ENCODE results near the gene C11orf87. TPM values are rescaled to one million over a fixed set of nuclear protein-coding genes. Genes with fewer than 3 reads are reported as not detected.

Gene C11orf87
- total and polyA plus RNA-seq, 9 of the 15 experiments (the other 6 are each of a cell fraction or from before 2014, with no cell fraction given) = not detected

- intact Hi-C loops (cut with micrococcal nuclease) (no loop called here), in situ Hi-C loops (cut with MboI) (no loop called here)
- no peaks in the 10 kb centered on the region for H3K9me1 ChIP-seq (ENCODE audit: control insufficient read depth, insufficient read depth, low read length)
- ChIA-PET CTCF (ENCODE audit: low intra/inter-chr PET ratio) (no interaction called here), POLR2A (no interaction called here)
- TF ChIP-seq ZNF354B (CRISPR knock-in tag; IDR thresholded peaks at IDR 0.05) (no peak), SIX5 (IDR thresholded peaks at IDR 0.05; ENCODE audit: borderline replicate concordance in 1 of 2, insufficient read depth in 1 of 2, low read depth in 1 of 2, low read length in 2 of 2) (no peak), ZNF408 (CRISPR knock-in tag; IDR thresholded peaks at IDR 0.05; ENCODE audit: low read depth) (no peak), CREBBP (IDR thresholded peaks at IDR 0.05; ENCODE audit: low read depth, low read length) (no peak), RBM15 (IDR thresholded peaks at IDR 0.05; ENCODE audit: insufficient read depth, low read length) (no peak), KLF10 (CRISPR knock-in tag; IDR thresholded peaks at IDR 0.05) (no peak), MEF2A (IDR thresholded peaks at IDR 0.05; ENCODE audit: control insufficient read depth, low read depth, low read length) (no peak), JUNB (CRISPR knock-in tag; conservative IDR thresholded peaks at IDR 0.05) (no peak), ZNF384 (IDR thresholded peaks at IDR 0.05; ENCODE audit: low read depth, low read length) (no peak), SREBF2 (CRISPR knock-in tag; IDR thresholded peaks at IDR 0.05) (no peak), COPS2 (conservative IDR thresholded peaks at IDR 0.05) (no peak), SP1 (CRISPR knock-in tag; IDR thresholded peaks at IDR 0.05) (no peak), CHD1 (IDR thresholded peaks at IDR 0.05; ENCODE audit: low read length) (no peak), HDAC2 (IDR thresholded peaks at IDR 0.05) (no peak)
- TF ChIP-seq, protein P1, sequence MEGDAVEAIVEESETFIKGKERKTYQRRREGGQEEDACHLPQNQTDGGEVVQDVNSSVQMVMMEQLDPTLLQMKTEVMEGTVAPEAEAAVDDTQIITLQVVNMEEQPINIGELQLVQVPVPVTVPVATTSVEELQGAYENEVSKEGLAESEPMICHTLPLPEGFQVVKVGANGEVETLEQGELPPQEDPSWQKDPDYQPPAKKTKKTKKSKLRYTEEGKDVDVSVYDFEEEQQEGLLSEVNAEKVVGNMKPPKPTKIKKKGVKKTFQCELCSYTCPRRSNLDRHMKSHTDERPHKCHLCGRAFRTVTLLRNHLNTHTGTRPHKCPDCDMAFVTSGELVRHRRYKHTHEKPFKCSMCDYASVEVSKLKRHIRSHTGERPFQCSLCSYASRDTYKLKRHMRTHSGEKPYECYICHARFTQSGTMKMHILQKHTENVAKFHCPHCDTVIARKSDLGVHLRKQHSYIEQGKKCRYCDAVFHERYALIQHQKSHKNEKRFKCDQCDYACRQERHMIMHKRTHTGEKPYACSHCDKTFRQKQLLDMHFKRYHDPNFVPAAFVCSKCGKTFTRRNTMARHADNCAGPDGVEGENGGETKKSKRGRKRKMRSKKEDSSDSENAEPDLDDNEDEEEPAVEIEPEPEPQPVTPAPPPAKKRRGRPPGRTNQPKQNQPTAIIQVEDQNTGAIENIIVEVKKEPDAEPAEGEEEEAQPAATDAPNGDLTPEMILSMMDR (IDR thresholded peaks at IDR 0.05 in 2 of 3, conservative IDR thresholded peaks at IDR 0.05 in 1 of 3; ENCODE audit: insufficient read depth in 2 of 3, low read depth in 1 of 3, low read length in 3 of 3) = no peak
- TF ChIP-seq, protein P2, sequence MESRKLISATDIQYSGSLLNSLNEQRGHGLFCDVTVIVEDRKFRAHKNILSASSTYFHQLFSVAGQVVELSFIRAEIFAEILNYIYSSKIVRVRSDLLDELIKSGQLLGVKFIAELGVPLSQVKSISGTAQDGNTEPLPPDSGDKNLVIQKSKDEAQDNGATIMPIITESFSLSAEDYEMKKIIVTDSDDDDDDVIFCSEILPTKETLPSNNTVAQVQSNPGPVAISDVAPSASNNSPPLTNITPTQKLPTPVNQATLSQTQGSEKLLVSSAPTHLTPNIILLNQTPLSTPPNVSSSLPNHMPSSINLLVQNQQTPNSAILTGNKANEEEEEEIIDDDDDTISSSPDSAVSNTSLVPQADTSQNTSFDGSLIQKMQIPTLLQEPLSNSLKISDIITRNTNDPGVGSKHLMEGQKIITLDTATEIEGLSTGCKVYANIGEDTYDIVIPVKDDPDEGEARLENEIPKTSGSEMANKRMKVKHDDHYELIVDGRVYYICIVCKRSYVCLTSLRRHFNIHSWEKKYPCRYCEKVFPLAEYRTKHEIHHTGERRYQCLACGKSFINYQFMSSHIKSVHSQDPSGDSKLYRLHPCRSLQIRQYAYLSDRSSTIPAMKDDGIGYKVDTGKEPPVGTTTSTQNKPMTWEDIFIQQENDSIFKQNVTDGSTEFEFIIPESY (CRISPR knock-in tag; IDR thresholded peaks at IDR 0.05) = no peak
- no peaks in the 10 kb centered on the region for H4K20me1 ChIP-seq (replicated peaks; ENCODE audit: control insufficient read depth, insufficient read depth, low read length)
- H3K9me3 ChIP-seq (replicated peaks; ENCODE audit: control insufficient read depth, insufficient read depth, low read depth, low read length) = no peaks in the 10 kb centered on the region
- H2AFZ ChIP-seq (ENCODE audit: low read depth, low read length) = no peak overlapping the region
- ATAC-seq (no peak), DNase-seq (ENCODE audit: extremely low read depth in 1 of 4, low spot score in 3 of 4) (no peak), FAIRE-seq (no peak)
- no peaks in the 10 kb centered on the region for H3K27me3 ChIP-seq (ENCODE audit: control insufficient read depth in 2 of 2, insufficient read depth in 2 of 2, low read length in 2 of 2)
- H3K4me1 ChIP-seq (replicated peaks in 1 of 2; ENCODE audit: control insufficient read depth in 2 of 2, insufficient read depth in 2 of 2, low read length in 2 of 2) = no peaks in the 10 kb centered on the region
- no peak overlapping the region for H3K4me2 ChIP-seq (ENCODE audit: insufficient read depth, low read length)
- no peaks in the 10 kb centered on the region for H3K79me2 ChIP-seq (ENCODE audit: control insufficient read depth, insufficient read depth, low read length)
- H3K4me3 ChIP-seq = no peak overlapping the region
- BruUV-seq (replicated peaks) = no TSS peak
- H3K27ac ChIP-seq (ENCODE audit: extremely low read depth, low read depth, low read length) = no peak overlapping the region
- no peak overlapping the region for H3K9ac ChIP-seq (ENCODE audit: insufficient read depth in 1 of 2, low read depth in 2 of 2, low read length in 2 of 2)
- no peaks in the 10 kb centered on the region for H3K36me3 ChIP-seq (ENCODE audit: control insufficient read depth, insufficient read depth, low read length)
- 0% methylated on average over 1 of the region's 1 CpG for WGBS (ENCODE audit: insufficient coverage, low coverage, missing lambda C conversion rate)
Observed at GRCh38 chr11:109383306-109383705, 38.7 kb upstream of the C11orf87 start.

All from K562 (cell line).